DMS79 (cell line): ENCODE results near the gene EFHC1.

Source experiments
- DNase-seq: peaks from one replicate; lab custom pipeline; 2025; lab: John Stamatoyannopoulos, UW

The EFHC1 gene

DNA sequence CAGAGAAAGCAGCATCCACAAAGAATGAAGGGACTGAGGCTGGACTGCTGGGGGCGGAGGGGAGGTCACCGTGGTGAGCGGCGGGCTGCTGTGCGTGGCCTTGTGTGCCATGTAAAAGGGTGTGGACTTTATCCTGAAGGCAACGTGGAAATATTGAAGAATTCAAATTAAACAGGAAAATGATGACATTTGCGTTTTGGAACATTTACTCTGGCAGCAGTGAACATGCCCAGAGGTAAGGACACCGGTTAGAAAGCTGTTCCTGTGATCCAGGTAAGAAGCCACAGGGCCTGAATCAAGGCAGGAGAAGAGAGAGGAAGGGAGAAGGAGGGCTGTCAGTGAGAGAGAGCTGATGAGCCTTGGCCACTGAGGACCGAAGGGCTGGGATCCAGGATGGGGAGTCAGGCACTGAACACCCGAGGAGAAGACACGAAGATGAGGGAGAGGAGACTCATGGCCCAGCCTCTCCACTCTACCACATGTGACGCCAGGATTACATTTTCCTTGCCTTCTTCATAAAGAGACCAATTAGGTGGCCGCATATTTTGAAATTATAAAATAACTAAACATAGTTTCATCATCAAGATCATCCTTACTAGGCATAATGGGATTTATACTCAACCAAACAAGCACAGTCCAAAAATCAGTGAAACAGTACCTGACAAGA lies 98.3 kb downstream of the EFHC1 start:
- no peak for DNase-seq

GRCh38 chr6:52519618-52520017 lies 99.5 kb downstream of the EFHC1 start:
- no peak for DNase-seq

DNA sequence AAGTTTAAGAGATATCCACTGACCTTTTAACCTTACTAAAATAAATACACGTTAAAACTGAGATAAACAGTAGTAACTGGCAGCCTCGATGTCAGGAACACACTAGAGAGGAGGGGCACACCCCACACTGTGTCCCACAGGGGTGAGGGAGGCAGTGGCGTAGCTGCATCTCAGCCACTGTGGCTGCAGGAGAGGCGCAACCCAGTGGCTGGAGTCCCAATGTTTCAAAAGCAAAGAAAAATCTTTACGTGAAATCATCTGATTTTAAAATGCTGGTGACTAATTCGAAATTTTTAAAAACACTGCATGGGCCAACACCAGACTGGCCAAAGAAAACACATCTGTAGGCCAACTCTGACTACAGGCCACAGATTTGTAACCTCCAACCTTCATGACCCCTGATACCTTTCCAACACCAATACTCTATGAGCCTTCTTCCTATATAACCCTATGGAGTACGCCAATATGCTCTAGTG lies 102.0 kb downstream of the EFHC1 start:
- DNase-seq: no peak

- DNase-seq: no peak
Observed at GRCh38 chr6:52522655-52523054, 102.5 kb downstream of the EFHC1 start.

GRCh38 chr6:52523378-52524142 lies 103.4 kb downstream of the EFHC1 start:
- no peak for DNase-seq

- no peak for DNase-seq
Observed at GRCh38 chr6:52524918-52525317, 104.8 kb downstream of the EFHC1 start.

- no peak for DNase-seq
Observed at GRCh38 chr6:52526634-52527033, 106.5 kb downstream of the EFHC1 start.

DNA sequence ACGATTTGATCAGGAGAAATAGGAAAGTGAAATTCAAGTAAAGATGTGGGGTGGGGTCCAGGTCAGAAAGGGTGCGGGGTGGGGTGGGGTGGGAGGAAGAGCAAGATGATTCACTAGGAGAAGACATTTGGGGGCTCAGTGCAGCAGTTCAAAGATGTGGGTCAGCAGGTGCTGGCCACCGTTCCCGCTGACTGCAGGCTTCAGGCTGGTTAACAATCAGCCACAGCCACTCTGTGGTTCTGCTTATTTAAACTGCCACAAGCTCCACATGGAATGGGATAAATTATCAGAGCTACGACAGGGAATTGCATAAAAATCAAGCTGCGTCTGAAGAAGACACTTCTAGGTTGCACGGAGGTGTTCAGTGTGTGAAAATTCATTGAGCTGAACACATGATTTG lies 107.3 kb downstream of the EFHC1 start:
- no peak for DNase-seq

GRCh38 chr6:52529311-52529710 lies 109.2 kb downstream of the EFHC1 start:
- no peak for DNase-seq

- no peak for DNase-seq
Observed at GRCh38 chr6:52530351-52530750, 110.2 kb downstream of the EFHC1 start.

- DNase-seq: no peak
Observed at GRCh38 chr6:52531396-52531795, 111.3 kb downstream of the EFHC1 start.

DNA sequence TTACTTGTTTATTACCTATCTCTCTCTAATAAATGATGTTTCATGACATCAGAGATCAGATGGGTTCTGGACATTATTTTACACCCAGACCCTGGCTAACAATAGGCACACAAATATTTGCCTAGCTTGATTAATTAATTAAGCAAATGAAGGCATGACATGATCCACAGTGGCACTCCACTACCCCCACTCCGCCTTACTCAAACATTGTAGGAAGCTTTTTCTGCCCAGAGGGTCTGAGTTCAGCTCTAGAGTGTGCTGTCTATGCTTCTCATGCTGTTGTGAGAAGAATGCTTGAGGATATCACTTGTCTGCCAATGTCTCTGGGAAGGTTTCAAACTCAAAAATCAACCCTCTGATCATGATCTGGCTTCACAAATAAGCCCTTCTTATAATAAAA lies 111.7 kb downstream of the EFHC1 start:
- DNase-seq: no peak

DNA sequence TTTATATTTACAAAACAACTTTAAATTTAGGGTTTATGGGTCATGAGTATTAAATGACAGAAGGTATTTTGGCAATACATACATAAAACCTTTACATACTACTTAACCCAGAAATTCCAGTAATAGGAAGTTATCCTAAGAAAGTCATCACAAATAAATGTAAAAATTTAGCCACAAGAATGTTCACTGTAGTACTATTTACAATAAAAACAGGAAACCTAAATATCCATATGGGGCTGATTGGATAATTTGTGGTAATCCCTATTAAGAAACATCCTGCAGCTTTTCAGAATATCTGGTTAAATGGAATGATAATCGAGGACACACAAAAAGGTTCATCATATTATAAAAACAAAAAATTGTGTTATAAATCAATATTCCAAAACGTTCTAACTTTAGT lies 112.3 kb downstream of the EFHC1 start:
- no peak for DNase-seq

GRCh38 chr6:52533491-52533890 lies 113.3 kb downstream of the EFHC1 start:
- no peak for DNase-seq

- no peak for DNase-seq
Observed at GRCh38 chr6:52534363-52534762, 114.2 kb downstream of the EFHC1 start.

GRCh38 chr6:52534966-52535390 lies 114.8 kb downstream of the EFHC1 start:
- DNase-seq: no peak

- no peak for DNase-seq
Observed at GRCh38 chr6:52535711-52536423, 115.7 kb downstream of the EFHC1 start.

- DNase-seq: no peak
Observed at GRCh38 chr6:52536424-52536916, 116.3 kb downstream of the EFHC1 start.

- no peak for DNase-seq
Observed at GRCh38 chr6:52537001-52537753, 117.0 kb downstream of the EFHC1 start.

GRCh38 chr6:52538252-52538900 lies 118.2 kb downstream of the EFHC1 start:
- no peak for DNase-seq

- no peak for DNase-seq
Observed at GRCh38 chr6:52538901-52539354, 118.8 kb downstream of the EFHC1 start.
